Limb (tissue), 2 donors: Measurements from ENCODE around the gene CTTNBP2.

Source experiments
- DNase-seq, 2 donors: peaks; one replicate each; pipeline ENCODE4 v3.0.0-alpha.2; 2016; ENCODE audit errors: extremely low spot score in 2 of 2

Gene CTTNBP2, protein sequence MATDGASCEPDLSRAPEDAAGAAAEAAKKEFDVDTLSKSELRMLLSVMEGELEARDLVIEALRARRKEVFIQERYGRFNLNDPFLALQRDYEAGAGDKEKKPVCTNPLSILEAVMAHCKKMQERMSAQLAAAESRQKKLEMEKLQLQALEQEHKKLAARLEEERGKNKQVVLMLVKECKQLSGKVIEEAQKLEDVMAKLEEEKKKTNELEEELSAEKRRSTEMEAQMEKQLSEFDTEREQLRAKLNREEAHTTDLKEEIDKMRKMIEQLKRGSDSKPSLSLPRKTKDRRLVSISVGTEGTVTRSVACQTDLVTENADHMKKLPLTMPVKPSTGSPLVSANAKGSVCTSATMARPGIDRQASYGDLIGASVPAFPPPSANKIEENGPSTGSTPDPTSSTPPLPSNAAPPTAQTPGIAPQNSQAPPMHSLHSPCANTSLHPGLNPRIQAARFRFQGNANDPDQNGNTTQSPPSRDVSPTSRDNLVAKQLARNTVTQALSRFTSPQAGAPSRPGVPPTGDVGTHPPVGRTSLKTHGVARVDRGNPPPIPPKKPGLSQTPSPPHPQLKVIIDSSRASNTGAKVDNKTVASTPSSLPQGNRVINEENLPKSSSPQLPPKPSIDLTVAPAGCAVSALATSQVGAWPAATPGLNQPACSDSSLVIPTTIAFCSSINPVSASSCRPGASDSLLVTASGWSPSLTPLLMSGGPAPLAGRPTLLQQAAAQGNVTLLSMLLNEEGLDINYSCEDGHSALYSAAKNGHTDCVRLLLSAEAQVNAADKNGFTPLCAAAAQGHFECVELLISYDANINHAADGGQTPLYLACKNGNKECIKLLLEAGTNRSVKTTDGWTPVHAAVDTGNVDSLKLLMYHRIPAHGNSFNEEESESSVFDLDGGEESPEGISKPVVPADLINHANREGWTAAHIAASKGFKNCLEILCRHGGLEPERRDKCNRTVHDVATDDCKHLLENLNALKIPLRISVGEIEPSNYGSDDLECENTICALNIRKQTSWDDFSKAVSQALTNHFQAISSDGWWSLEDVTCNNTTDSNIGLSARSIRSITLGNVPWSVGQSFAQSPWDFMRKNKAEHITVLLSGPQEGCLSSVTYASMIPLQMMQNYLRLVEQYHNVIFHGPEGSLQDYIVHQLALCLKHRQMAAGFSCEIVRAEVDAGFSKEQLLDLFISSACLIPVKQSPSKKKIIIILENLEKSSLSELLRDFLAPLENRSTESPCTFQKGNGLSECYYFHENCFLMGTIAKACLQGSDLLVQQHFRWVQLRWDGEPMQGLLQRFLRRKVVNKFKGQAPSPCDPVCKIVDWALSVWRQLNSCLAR (N-terminal part only)

DNA sequence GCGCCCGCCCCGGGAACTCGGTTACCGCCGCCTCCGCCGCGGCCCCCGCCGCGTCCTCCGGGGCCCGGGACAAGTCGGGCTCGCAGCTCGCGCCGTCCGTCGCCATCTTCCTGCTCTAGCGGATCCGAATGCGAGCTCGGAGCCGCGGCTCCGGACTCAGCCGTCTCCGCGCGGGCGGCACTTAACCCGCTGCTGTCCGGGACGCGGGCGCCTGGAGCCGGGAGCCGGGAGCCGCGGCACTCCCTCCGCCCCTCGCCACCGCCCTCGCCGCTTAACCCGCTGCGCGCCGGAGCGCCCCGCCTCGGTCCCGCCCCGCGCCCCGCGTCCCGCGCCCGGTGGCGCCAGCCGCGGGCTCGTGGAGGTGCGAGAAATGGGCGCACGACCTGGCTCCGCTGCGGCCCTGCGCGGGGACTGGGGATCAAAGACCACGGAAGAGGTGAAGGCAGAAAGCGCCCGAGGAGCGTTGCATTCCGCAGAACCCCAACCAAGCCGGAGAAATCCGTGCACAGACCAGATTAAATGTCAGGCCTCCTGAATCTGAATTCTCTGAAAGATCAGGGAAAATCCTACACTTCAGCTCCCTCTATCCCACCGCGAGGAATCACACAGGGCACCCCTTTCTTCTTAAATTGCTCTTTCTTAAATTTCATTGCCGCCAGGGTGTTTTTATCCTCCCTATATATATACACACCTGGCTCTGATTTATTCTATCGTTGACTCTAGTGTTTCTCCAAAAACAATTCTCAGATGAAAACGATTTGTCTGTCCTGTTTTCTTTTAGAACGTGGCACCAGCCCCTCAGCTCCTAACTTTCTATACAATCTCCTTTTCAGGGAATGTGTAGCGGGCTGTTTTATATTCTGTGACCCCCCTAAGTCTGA is at the start of gene CTTNBP2:
TSS of gene CTTNBP2 (minus strand) at position 132 of the 881 bp plus-strand sequence. CDS start at position 106, 26 bp downstream.
- DNase-seq: peak; percentile 45 to 81

- DNase-seq: no peak
Measured at GRCh38 chr7:117916309-117916708, 43.1 kb upstream of the CTTNBP2 start.

GRCh38 chr7:117912421-117912820 is 39.2 kb upstream of the CTTNBP2 start:
- no peak for DNase-seq

GRCh38 chr7:117908031-117908795 is 35.0 kb upstream of the CTTNBP2 start:
- no peak for DNase-seq

GRCh38 chr7:117907049-117907640 is 33.9 kb upstream of the CTTNBP2 start:
- DNase-seq: no peak

GRCh38 chr7:117902314-117902889 is 29.2 kb upstream of the CTTNBP2 start:
- DNase-seq: no peak

- DNase-seq: no peak
Measured at GRCh38 chr7:117901089-117901797, 28.0 kb upstream of the CTTNBP2 start.

DNA sequence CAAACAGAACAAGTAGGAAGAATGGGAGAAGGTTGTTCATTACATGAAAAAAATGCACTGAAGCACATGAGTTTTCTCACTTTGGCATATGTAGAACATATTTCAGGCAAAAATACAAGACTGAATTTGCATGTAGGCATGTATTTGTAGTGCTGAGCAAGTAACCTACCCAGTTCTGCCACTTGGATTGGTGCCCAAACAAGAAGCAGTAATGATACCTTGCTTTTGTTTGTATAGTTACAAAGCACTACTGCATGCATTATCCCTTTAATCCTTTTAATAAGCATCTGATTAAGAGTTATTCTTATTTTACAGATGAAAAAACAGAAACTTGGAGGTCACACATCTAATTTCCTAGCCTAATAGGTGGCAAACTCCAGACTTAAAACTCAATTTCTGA is 23.1 kb upstream of the CTTNBP2 start:
- no peak for DNase-seq

DNA sequence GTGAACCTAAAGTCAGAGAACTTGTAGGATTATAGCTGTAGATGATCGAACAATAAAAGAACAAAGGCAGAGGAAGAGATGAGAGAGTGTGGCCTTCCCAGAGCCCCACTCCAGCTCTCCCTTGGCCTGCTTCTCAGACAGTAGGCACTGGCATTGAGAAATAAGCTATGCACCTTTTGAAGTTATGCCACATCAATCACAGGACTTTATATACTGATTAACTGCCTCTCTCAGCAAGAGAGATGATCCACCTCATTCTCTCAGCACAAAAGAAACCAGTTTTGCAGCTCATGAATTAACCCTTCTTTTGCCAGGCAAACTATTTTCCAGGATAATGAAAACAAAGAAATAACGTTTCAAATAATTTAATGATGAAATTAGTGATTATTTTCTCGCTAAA is 22.0 kb upstream of the CTTNBP2 start:
- DNase-seq: no peak

DNA sequence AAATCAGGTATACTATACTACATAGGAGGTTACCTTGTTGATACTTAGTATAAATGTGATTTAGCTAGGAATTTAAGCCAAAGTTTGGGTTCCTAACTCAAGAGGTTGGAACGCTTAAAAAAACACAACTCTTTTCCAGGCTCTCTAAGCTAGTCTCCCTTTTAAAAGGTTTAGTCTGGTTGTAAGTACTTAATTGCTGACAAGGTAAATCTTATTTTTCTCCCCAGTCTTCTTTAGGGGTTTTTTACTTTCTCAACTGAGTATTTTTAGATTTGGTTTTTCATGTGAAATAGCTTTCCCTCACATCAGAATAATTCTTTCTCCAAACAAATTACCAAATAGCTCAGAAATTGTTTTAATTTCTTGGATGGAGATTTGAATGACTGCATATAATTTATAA is 20.8 kb upstream of the CTTNBP2 start:
- no peak for DNase-seq

- DNase-seq: no peak
Measured at GRCh38 chr7:117892821-117893220, 19.6 kb upstream of the CTTNBP2 start.

DNA sequence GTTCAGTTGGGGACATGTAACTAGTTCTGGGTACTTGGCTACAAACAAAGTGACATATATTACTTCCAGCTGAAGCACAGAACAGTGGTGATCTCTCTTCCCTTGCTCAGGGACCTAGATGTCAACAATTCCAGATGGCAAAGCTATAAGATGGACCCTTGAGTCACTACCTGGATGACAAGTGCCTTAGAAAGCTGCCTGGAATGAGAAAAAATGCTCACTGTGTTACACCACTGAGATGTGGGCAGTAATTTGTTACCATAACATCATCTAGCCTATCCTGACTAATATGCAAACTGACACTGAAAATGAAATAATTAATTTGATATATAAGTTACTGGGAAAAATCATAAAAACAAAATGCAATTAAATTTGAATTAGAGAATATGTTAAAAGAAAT is 16.4 kb upstream of the CTTNBP2 start:
- DNase-seq: no peak

- no peak for DNase-seq
Measured at GRCh38 chr7:117888627-117889026, 15.4 kb upstream of the CTTNBP2 start.

DNA sequence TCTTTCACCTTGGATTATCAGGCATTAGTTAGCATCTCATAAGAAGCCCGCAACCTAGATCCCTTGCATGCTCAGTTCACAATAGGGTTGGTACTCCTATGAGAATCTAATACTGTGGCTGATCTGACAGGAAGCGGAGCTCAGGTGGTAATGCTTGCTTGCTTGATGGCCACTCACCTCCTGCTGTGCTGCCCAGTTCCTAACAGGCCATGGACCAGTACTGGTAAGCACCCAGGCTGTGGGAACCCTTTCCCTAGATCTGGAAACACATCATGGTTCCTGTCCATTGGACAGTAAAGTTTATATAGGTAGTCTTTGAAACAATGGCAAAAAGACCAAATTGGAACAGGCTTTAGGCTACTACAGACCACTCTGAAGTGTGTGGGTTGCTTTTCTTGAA is 9.4 kb upstream of the CTTNBP2 start:
- DNase-seq: no peak

DNA sequence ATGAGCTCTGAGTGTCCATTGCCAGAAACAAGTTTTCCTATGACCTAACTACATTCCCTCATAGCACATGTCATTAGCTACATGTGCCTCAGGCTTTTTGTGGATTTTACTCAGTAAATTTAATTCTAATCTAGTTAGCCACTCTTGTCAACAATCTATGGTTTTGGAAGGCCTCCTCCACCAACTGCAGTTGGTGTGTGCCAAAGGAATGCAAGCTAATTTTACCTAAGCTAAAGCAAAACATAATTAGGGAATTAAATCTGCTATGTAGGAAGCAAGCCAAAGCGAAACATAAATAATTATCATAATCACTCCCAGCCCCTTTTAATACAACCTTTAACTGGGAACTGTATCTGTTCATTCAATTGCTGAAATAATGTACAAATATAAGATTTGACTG is 3.5 kb upstream of the CTTNBP2 start:
- no peak for DNase-seq

DNA sequence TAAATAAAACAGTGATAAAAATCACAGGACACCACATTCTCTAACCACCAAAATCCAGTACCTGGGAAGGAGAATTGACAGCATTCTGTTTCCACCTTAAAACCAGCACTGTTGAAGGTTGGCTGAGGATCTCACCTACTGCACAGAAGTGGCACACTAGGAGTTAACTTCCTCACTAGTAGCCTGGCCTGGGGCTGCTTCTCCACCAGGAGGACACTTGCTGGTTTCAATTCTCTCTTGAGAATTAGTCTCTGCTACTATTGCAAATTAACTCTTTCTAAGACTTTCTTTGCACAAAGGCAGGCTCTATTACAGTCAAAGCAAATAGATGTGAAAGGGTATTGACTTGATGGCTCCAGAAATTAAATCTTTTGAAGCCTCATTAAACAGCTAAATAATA is 2.3 kb upstream of the CTTNBP2 start:
- DNase-seq: no peak

DNA sequence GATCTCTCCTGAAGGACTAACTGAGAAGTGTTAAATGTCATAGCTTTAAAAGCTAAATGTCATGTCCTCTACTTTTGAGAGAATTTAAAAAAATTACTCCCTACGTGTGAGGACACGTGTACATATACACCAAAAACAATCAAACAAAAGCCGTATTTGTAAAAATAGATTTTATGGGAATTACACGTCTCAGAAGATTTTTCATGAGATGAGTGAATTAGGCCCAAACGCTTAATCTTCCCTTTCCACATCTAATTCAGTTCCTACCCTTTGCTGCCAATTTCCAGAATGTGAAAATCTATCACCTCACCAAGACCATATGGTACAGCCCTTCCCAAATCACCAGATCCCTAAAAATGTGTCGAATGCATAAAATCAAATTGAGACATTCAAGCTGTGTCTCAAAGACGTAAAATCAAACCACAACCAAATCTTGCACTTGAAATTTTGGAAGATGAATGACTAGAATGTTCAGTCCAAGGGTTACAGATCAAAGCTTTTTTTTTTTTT is 1.0 kb upstream of the CTTNBP2 start:
- DNase-seq: no peak
